ENCODE measurements around the gene SPATA12. TPM values are rescaled to one million over a fixed set of nuclear protein-coding genes. Genes with fewer than 3 reads are reported as not detected.

Gene SPATA12
- total RNA-seq, 1 donor from 2014 or later = 0.15 TPM

GRCh38 chr3:57036952-57037351 is 23.5 kb upstream of the SPATA12 start:
- Mint-ChIP-seq H3K4me3 (ENCODE audit: unreplicated experiment) (no peak overlapping the region), H3K27me3 (ENCODE audit: unreplicated experiment) (peaks cover 4% of the 10 kb centered on the region), H3K36me3 (ENCODE audit: low read depth, unreplicated experiment) (no peaks in the 10 kb centered on the region), H3K4me1 (ENCODE audit: unreplicated experiment) (no peaks in the 10 kb centered on the region), H3K9me3 (ENCODE audit: unreplicated experiment) (no peaks in the 10 kb centered on the region), H3K27ac (ENCODE audit: unreplicated experiment) (no peak overlapping the region)
- no peak for TF ChIP-seq CTCF (IDR thresholded peaks at IDR 0.05; ENCODE audit: unreplicated experiment)
- no peak for DNase-seq (ENCODE audit: low spot score)

DNA sequence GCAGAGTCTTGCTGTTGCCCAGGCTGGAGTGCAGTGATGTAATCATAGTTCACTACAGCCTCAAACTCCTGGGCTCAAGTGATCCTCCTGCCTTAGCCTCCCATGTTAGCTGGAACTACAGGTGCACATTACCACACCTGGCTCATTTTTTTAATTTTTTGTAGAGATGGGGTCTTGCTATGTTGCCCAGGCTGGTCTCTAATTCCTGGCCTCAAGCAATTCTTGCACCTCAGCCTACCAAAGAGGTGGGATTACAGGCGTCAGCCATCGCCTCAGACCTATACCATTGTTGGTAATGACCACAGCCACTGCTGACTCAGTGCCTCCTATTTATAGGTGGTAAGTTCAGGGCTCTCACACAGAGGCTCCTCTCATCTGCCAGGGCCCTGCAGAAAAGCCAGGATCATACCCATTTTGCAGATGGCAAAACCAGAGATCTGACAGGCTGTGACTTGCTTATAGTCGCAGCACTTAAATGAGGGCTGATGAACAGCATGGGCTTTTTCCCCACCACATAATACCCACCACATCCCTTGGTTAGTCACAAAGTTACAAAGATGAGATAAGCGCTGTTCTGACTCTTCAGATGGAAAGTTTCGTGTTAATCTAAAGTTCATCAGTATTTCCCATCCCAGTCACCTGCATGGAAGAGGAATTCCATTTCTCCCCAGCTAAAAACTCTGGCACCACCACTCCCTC is 21.8 kb upstream of the SPATA12 start:
- H3K9me3 Mint-ChIP-seq (ENCODE audit: unreplicated experiment) = no peaks in the 10 kb centered on the region
- no peaks in the 10 kb centered on the region for H3K36me3 Mint-ChIP-seq (ENCODE audit: low read depth, unreplicated experiment)
- peaks cover 4% of the 10 kb centered on the region for H3K27me3 Mint-ChIP-seq (ENCODE audit: unreplicated experiment)
- TF ChIP-seq CTCF (IDR thresholded peaks at IDR 0.05; ENCODE audit: unreplicated experiment) = no peak
- H3K27ac Mint-ChIP-seq (ENCODE audit: unreplicated experiment) = no peak overlapping the region
- no peak for DNase-seq (ENCODE audit: low spot score)
- no peak overlapping the region for H3K4me3 Mint-ChIP-seq (ENCODE audit: unreplicated experiment)
- H3K4me1 Mint-ChIP-seq (ENCODE audit: unreplicated experiment) = no peaks in the 10 kb centered on the region

DNA sequence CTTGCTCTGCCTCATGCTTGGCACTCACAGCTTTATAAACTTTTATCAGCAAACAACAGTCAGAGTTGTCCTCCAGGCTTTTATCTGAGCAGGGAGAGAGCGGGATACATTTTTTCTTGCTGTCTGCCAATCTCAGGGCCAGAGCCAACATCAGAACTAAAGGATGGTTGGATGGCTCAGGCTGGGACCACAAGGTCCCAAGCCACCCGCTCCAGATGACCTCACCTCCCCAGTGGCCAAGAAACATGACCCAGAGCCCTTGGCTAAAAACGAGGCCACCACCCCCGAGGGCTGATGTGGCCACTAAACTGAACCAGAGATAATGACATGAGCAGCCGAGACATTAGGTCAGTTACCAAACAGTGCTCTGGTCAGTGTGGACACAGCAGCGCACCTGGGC is 18.8 kb upstream of the SPATA12 start:
- no peak overlapping the region for H3K4me3 Mint-ChIP-seq (ENCODE audit: unreplicated experiment)
- no peak for TF ChIP-seq CTCF (IDR thresholded peaks at IDR 0.05; ENCODE audit: unreplicated experiment)
- no peaks in the 10 kb centered on the region for H3K36me3 Mint-ChIP-seq (ENCODE audit: low read depth, unreplicated experiment)
- H3K27me3 Mint-ChIP-seq (ENCODE audit: unreplicated experiment) = peaks cover 4% of the 10 kb centered on the region
- H3K4me1 Mint-ChIP-seq (ENCODE audit: unreplicated experiment) = no peaks in the 10 kb centered on the region
- DNase-seq (ENCODE audit: low spot score) = no peak
- no peaks in the 10 kb centered on the region for H3K9me3 Mint-ChIP-seq (ENCODE audit: unreplicated experiment)
- H3K27ac Mint-ChIP-seq (ENCODE audit: unreplicated experiment) = no peak overlapping the region

DNA sequence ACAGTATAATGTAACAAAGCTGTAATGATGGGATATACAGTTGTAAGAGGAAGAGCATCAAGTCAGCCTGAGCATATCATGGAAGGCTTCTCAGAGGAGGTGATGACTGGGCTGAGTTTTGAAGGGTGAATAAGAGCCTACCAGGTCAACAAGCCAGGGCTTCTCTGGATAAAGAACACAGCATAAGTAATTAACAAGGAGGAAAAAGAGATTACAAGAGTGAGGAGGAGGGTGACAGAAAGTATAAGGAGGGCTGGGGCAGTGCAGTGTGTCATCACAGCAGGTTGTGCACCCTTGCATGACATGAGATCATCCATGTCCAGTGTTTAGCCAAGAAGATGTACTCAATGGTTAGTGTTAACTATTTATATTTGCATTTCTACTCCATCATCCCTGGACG is 16.9 kb upstream of the SPATA12 start:
- no peak for DNase-seq (ENCODE audit: low spot score)
- Mint-ChIP-seq H3K27ac (ENCODE audit: unreplicated experiment) (no peak overlapping the region), H3K4me1 (ENCODE audit: unreplicated experiment) (no peaks in the 10 kb centered on the region), H3K9me3 (ENCODE audit: unreplicated experiment) (no peaks in the 10 kb centered on the region), H3K36me3 (ENCODE audit: low read depth, unreplicated experiment) (no peaks in the 10 kb centered on the region), H3K27me3 (ENCODE audit: unreplicated experiment) (peaks cover 4% of the 10 kb centered on the region), H3K4me3 (ENCODE audit: unreplicated experiment) (no peak overlapping the region)
- TF ChIP-seq CTCF (IDR thresholded peaks at IDR 0.05; ENCODE audit: unreplicated experiment) = no peak

GRCh38 chr3:57046101-57046765 is 14.2 kb upstream of the SPATA12 start:
- no peak for TF ChIP-seq CTCF (IDR thresholded peaks at IDR 0.05; ENCODE audit: unreplicated experiment)
- Mint-ChIP-seq H3K4me1 (ENCODE audit: unreplicated experiment) (no peaks in the 10 kb centered on the region), H3K27ac (ENCODE audit: unreplicated experiment) (no peak overlapping the region), H3K4me3 (ENCODE audit: unreplicated experiment) (no peak overlapping the region), H3K36me3 (ENCODE audit: low read depth, unreplicated experiment) (no peaks in the 10 kb centered on the region), H3K27me3 (ENCODE audit: unreplicated experiment) (no peaks in the 10 kb centered on the region), H3K9me3 (ENCODE audit: unreplicated experiment) (no peaks in the 10 kb centered on the region)
- DNase-seq (ENCODE audit: low spot score) = no peak
